SJCRH30 (cell line): ENCODE data around the gene ECE2. TPM values are rescaled to one million over a fixed set of nuclear protein-coding genes. Genes with fewer than 3 reads are reported as not detected.

Source experiments
- DNase-seq, 2 experiments: peaks; one replicate each; pipeline ENCODE4 v3.0.0-alpha.2; 2015 to 2020
- H3K27ac ChIP-seq: fragments of 250-450 bp; sonication (Bioruptor Pico); 2 replicates; pipeline ENCODE4 v1.5.1; 2020; ENCODE audit warnings: mild to moderate bottlenecking, moderate library complexity
- H3K27me3 ChIP-seq: fragments of 250-450 bp; sonication (Bioruptor Pico); 2 replicates; pipeline ENCODE4 v1.5.1; 2020; ENCODE audit warnings: mild to moderate bottlenecking, moderate library complexity
- H3K36me3 ChIP-seq: fragments of 250-450 bp; sonication (Bioruptor Pico); 2 replicates; pipeline ENCODE4 v1.5.1; 2020; ENCODE audit warnings: mild to moderate bottlenecking, moderate library complexity
- H3K4me1 ChIP-seq: fragments of 250-450 bp; sonication (Bioruptor Pico); 2 replicates; pipeline ENCODE4 v1.5.1; 2020; ENCODE audit warnings: mild to moderate bottlenecking, moderate library complexity
- H3K4me3 ChIP-seq: fragments of 250-450 bp; sonication (Bioruptor Pico); 2 replicates; pipeline ENCODE4 v1.5.1; 2020; ENCODE audit warnings: mild to moderate bottlenecking, moderate library complexity
- H3K9me3 ChIP-seq: fragments of 250-450 bp; sonication (Bioruptor Pico); replicated peaks from 2 replicates; pipeline ENCODE4 v1.5.1; 2020; ENCODE audit warnings: mild to moderate bottlenecking, moderate library complexity
- total RNA-seq: library from RNA; depleted of rRNA; stranded (reverse); fragments of >200 nt; shearing (Covaris generic); gene quantifications from 2 replicates; pipeline ENCODE4 v1.2.3, GENCODE V29; 2014

Gene ECE2
- total RNA-seq, 1 experiment from 2014 or later: not detected

- H3K9me3 ChIP-seq: no peaks in the 10 kb centered on the region
- no peak overlapping the region for H3K4me3 ChIP-seq
- H3K4me1 ChIP-seq: no peaks in the 10 kb centered on the region; the same call in 1 of the 2 replicates
- DNase-seq: no peak
- H3K36me3 ChIP-seq: peaks cover 97% of the 10 kb centered on the region
- H3K27ac ChIP-seq: no peak overlapping the region
- no peaks in the 10 kb centered on the region for H3K27me3 ChIP-seq
Observed at GRCh38 chr3:184323696-184324095, 47.9 kb downstream of the ECE2 start.

- H3K27ac ChIP-seq: no peak overlapping the region
- H3K9me3 ChIP-seq: no peaks in the 10 kb centered on the region
- H3K4me3 ChIP-seq: no peak overlapping the region
- no peak for DNase-seq
- no peaks in the 10 kb centered on the region for H3K27me3 ChIP-seq
- H3K4me1 ChIP-seq: no peaks in the 10 kb centered on the region
- H3K36me3 ChIP-seq: peaks cover 98% of the 10 kb centered on the region
Observed at GRCh38 chr3:184325269-184325668, 49.4 kb downstream of the ECE2 start.

GRCh38 chr3:184325715-184326369, 50.0 kb downstream of the ECE2 start:
- Histone ChIP-seq H3K9me3 (no peaks in the 10 kb centered on the region), H3K27ac (no peak overlapping the region), H3K36me3 (peaks cover 98% of the 10 kb centered on the region), H3K4me3 (no peak overlapping the region), H3K4me1 (no peaks in the 10 kb centered on the region), H3K27me3 (no peaks in the 10 kb centered on the region)
- DNase-seq: no peak

- no peak for DNase-seq
- Histone ChIP-seq H3K4me3 (no peak overlapping the region), H3K27ac (no peak overlapping the region), H3K27me3 (no peaks in the 10 kb centered on the region), H3K4me1 (no peaks in the 10 kb centered on the region), H3K9me3 (no peaks in the 10 kb centered on the region), H3K36me3 (peaks cover 96% of the 10 kb centered on the region)
Observed at GRCh38 chr3:184327171-184327570, 51.3 kb downstream of the ECE2 start.

GRCh38 chr3:184328516-184328915, 52.7 kb downstream of the ECE2 start:
- no peaks in the 10 kb centered on the region for H3K4me1 ChIP-seq
- no peak overlapping the region for H3K27ac ChIP-seq
- peaks cover 93% of the 10 kb centered on the region for H3K36me3 ChIP-seq
- no peaks in the 10 kb centered on the region for H3K9me3 ChIP-seq
- no peak overlapping the region for H3K4me3 ChIP-seq
- DNase-seq: no peak
- H3K27me3 ChIP-seq: no peaks in the 10 kb centered on the region

GRCh38 chr3:184332370-184333090, 56.7 kb downstream of the ECE2 start:
- Histone ChIP-seq H3K36me3 (peaks cover 70% of the 10 kb centered on the region), H3K4me3 (no peak overlapping the region), H3K9me3 (no peaks in the 10 kb centered on the region), H3K27ac (no peak overlapping the region), H3K27me3 (no peaks in the 10 kb centered on the region), H3K4me1 (peaks cover 7% of the 10 kb centered on the region; the same call in 1 of the 2 replicates)
- no peak for DNase-seq

GRCh38 chr3:184333190-184333589, 57.4 kb downstream of the ECE2 start:
- no peaks in the 10 kb centered on the region for H3K27me3 ChIP-seq
- H3K4me3 ChIP-seq: no peak overlapping the region
- no peak for DNase-seq
- H3K9me3 ChIP-seq: no peaks in the 10 kb centered on the region
- peaks cover 7% of the 10 kb centered on the region; the same call in 1 of the 2 replicates for H3K4me1 ChIP-seq
- no peak overlapping the region for H3K27ac ChIP-seq
- peaks cover 64% of the 10 kb centered on the region for H3K36me3 ChIP-seq

- DNase-seq: no peak
Observed at GRCh38 chr3:184333700-184334099, 57.9 kb downstream of the ECE2 start.

GRCh38 chr3:184334470-184335158, 58.8 kb downstream of the ECE2 start:
- Histone ChIP-seq H3K36me3 (peaks cover 51% of the 10 kb centered on the region), H3K4me1 (peaks cover 7% of the 10 kb centered on the region; the same call in 1 of the 2 replicates), H3K27me3 (no peaks in the 10 kb centered on the region), H3K9me3 (no peaks in the 10 kb centered on the region), H3K27ac (no peak overlapping the region), H3K4me3 (no peak overlapping the region)
- DNase-seq: no peak

More at GRCh38 chr3:184333700-184334099, 57.9 kb downstream of the ECE2 start:
- Histone ChIP-seq H3K36me3 (peaks cover 60% of the 10 kb centered on the region), H3K4me1 (peaks cover 7% of the 10 kb centered on the region; the same call in 1 of the 2 replicates), H3K9me3 (no peaks in the 10 kb centered on the region), H3K27me3 (no peaks in the 10 kb centered on the region), H3K4me3 (no peak overlapping the region), H3K27ac (no peak overlapping the region)

GRCh38 chr3:184335291-184335660, 59.5 kb downstream of the ECE2 start:
- peak overlapping the region; percentile 63 for H3K4me3 ChIP-seq
- H3K27me3 ChIP-seq: no peaks in the 10 kb centered on the region
- no peaks in the 10 kb centered on the region for H3K9me3 ChIP-seq
- no peak overlapping the region for H3K27ac ChIP-seq
- DNase-seq: no peak
- peaks cover 7% of the 10 kb centered on the region; the same call in 1 of the 2 replicates for H3K4me1 ChIP-seq
- peaks cover 44% of the 10 kb centered on the region for H3K36me3 ChIP-seq

GRCh38 chr3:184335661-184336546, 60.1 kb downstream of the ECE2 start:
- Histone ChIP-seq H3K4me1 (peaks cover 7% of the 10 kb centered on the region; the same call in 1 of the 2 replicates), H3K27me3 (no peaks in the 10 kb centered on the region)

GRCh38 chr3:184336547-184337398, 61.0 kb downstream of the ECE2 start:
- Histone ChIP-seq H3K27me3 (no peaks in the 10 kb centered on the region), H3K27ac (no peak overlapping the region; the same call in 1 of the 2 replicates), H3K4me1 (peaks cover 7% of the 10 kb centered on the region; the same call in 1 of the 2 replicates), H3K9me3 (no peaks in the 10 kb centered on the region), H3K36me3 (peaks cover 32% of the 10 kb centered on the region), H3K4me3 (peak overlapping the region; percentile 63)
- peak in 1 of 2 experiments; percentile 51 for DNase-seq

More at GRCh38 chr3:184335661-184336546, 60.1 kb downstream of the ECE2 start:
- Histone ChIP-seq H3K36me3 (peaks cover 38% of the 10 kb centered on the region), H3K4me3 (peak overlapping the region; percentile 63), H3K27ac (peak overlapping the region; percentile 50), H3K9me3 (no peaks in the 10 kb centered on the region)
- peak; percentile 76 to 77 for DNase-seq

GRCh38 chr3:184337399-184337714, 61.5 kb downstream of the ECE2 start, which contains the start of gene FAM131A:
Gene FAM131A, plus strand, starts transcription at chr3:184337600. Its CDS starts 31 bp downstream, at chr3:184337631.
- peaks cover 26% of the 10 kb centered on the region for H3K36me3 ChIP-seq
- DNase-seq: no peak
- H3K9me3 ChIP-seq: no peaks in the 10 kb centered on the region
- H3K27me3 ChIP-seq: no peaks in the 10 kb centered on the region
- no peak within 1 kb of the TSS for H3K27ac ChIP-seq
- H3K4me3 ChIP-seq: peak within 1 kb of the TSS; percentile 63
- peaks cover 7% of the 10 kb centered on the region; the same call in 1 of the 2 replicates for H3K4me1 ChIP-seq
